ENCODE data around the gene C22orf39. TPM values are rescaled to one million over a fixed set of nuclear protein-coding genes. Genes with fewer than 3 reads are reported as not detected.

C22orf39 gene
- total RNA-seq, 1 experiment from 2014 or later, result 22.2 TPM

- no peak for DNase-seq (ENCODE audit: unreplicated experiment)
- intact Hi-C loops (cut with micrococcal nuclease), result no loop called here
- POLR2A ChIA-PET, result interaction anchor here (3.0 kb wide), 1 partner anchor 8 kb away, joined by 12 read pairs; the partner anchor contains the start of genes HIRA and MRPL40
- H3K36me3 Mint-ChIP-seq (ENCODE audit: insufficient read depth, unreplicated experiment), result peaks cover 15% of the 10 kb centered on the region
- no TSS peak for BruUV-seq (replicated peaks)
- H3K9me3 Mint-ChIP-seq (ENCODE audit: unreplicated experiment), result no peaks in the 10 kb centered on the region
- CTCF ChIA-PET, result no interaction called here
- TF ChIP-seq CTCF (IDR thresholded peaks at IDR 0.05; ENCODE audit: unreplicated experiment), result no peak
- no peaks in the 10 kb centered on the region for H3K27me3 Mint-ChIP-seq (ENCODE audit: insufficient read depth, unreplicated experiment)
- H3K27ac Mint-ChIP-seq (ENCODE audit: low read depth, unreplicated experiment), result no peak overlapping the region
- no peak overlapping the region for H3K4me3 Mint-ChIP-seq (ENCODE audit: unreplicated experiment)
- H3K4me1 Mint-ChIP-seq (ENCODE audit: insufficient read depth, unreplicated experiment), result peaks cover 32% of the 10 kb centered on the region
These were observed 23.4 kb downstream of the C22orf39 start for GRCh38 chr22:19424186-19424500.

- peaks cover 15% of the 10 kb centered on the region for H3K36me3 Mint-ChIP-seq (ENCODE audit: insufficient read depth, unreplicated experiment)
- peaks cover 37% of the 10 kb centered on the region for H3K4me1 Mint-ChIP-seq (ENCODE audit: insufficient read depth, unreplicated experiment)
- DNase-seq (ENCODE audit: unreplicated experiment), result no peak
- intact Hi-C loops (cut with micrococcal nuclease), result no loop called here
- no peaks in the 10 kb centered on the region for H3K9me3 Mint-ChIP-seq (ENCODE audit: unreplicated experiment)
- TF ChIP-seq CTCF (IDR thresholded peaks at IDR 0.05; ENCODE audit: unreplicated experiment), result no peak
- no peaks in the 10 kb centered on the region for H3K27me3 Mint-ChIP-seq (ENCODE audit: insufficient read depth, unreplicated experiment)
- H3K27ac Mint-ChIP-seq (ENCODE audit: low read depth, unreplicated experiment), result no peak overlapping the region
- H3K4me3 Mint-ChIP-seq (ENCODE audit: unreplicated experiment), result no peak overlapping the region
- no TSS peak for BruUV-seq (replicated peaks)
- ChIA-PET CTCF (interaction anchor here (0.5 kb wide), 1 partner anchor 232 kb away, joined by 3 read pairs; no protein-coding TSS in a partner anchor), POLR2A (interaction anchor here (3.0 kb wide), 1 partner anchor 10 kb away, joined by 12 read pairs; the partner anchor contains the start of genes HIRA and MRPL40)
These were observed 24.8 kb downstream of the C22orf39 start for GRCh38 chr22:19422440-19423301.

- Mint-ChIP-seq H3K27ac (ENCODE audit: low read depth, unreplicated experiment) (no peak overlapping the region), H3K9me3 (ENCODE audit: unreplicated experiment) (no peaks in the 10 kb centered on the region), H3K27me3 (ENCODE audit: insufficient read depth, unreplicated experiment) (no peaks in the 10 kb centered on the region), H3K4me1 (ENCODE audit: insufficient read depth, unreplicated experiment) (peaks cover 27% of the 10 kb centered on the region), H3K36me3 (ENCODE audit: insufficient read depth, unreplicated experiment) (peaks cover 13% of the 10 kb centered on the region), H3K4me3 (ENCODE audit: unreplicated experiment) (no peak overlapping the region)
- intact Hi-C loops (cut with micrococcal nuclease), result no loop called here
- ChIA-PET POLR2A (interaction anchor here (0.6 to 1.7 kb wide), 3 partner anchors 11 to 1345 kb away, joined by 3 to 4 read pairs (median 3); partner anchors contain the start of gene HIRA), CTCF (interaction anchor here (0.6 to 0.7 kb wide), 2 partner anchors 10 to 48 kb away, joined by 3 to 7 read pairs; no protein-coding TSS in a partner anchor)
- DNase-seq (ENCODE audit: unreplicated experiment), result no peak
- BruUV-seq (replicated peaks), result no TSS peak
- no peak for TF ChIP-seq CTCF (IDR thresholded peaks at IDR 0.05; ENCODE audit: unreplicated experiment)
These were observed 27.2 kb downstream of the C22orf39 start for GRCh38 chr22:19420321-19420720.

- no peak for TF ChIP-seq CTCF (IDR thresholded peaks at IDR 0.05; ENCODE audit: unreplicated experiment)
- Mint-ChIP-seq H3K27me3 (ENCODE audit: insufficient read depth, unreplicated experiment) (no peaks in the 10 kb centered on the region), H3K36me3 (ENCODE audit: insufficient read depth, unreplicated experiment) (peaks cover 13% of the 10 kb centered on the region), H3K4me1 (ENCODE audit: insufficient read depth, unreplicated experiment) (peaks cover 27% of the 10 kb centered on the region), H3K27ac (ENCODE audit: low read depth, unreplicated experiment) (no peak overlapping the region), H3K9me3 (ENCODE audit: unreplicated experiment) (no peaks in the 10 kb centered on the region), H3K4me3 (ENCODE audit: unreplicated experiment) (no peak overlapping the region)
- intact Hi-C loops (cut with micrococcal nuclease), result no loop called here
- DNase-seq (ENCODE audit: unreplicated experiment), result no peak
- POLR2A ChIA-PET, result interaction anchor here (1.7 kb wide), 1 partner anchor 12 kb away, joined by 4 read pairs; the partner anchor contains the start of gene HIRA
- no TSS peak for BruUV-seq (replicated peaks)
- CTCF ChIA-PET, result interaction anchor here (0.6 kb wide), 1 partner anchor 9 kb away, joined by 3 read pairs; no protein-coding TSS in a partner anchor
These were observed 27.9 kb downstream of the C22orf39 start for GRCh38 chr22:19419464-19420178.
